GM12801 (cell line): ENCODE measurements around the gene TIMM29.

Experiments used
- CTCF ChIP-seq: IDR thresholded peaks from one replicate; pipeline ENCODE4 v1.5.1; 2011; ENCODE audit warnings: control low read depth; ENCODE audit not compliant: insufficient read length; ENCODE audit errors: extremely low read depth

The TIMM29 gene

DNA sequence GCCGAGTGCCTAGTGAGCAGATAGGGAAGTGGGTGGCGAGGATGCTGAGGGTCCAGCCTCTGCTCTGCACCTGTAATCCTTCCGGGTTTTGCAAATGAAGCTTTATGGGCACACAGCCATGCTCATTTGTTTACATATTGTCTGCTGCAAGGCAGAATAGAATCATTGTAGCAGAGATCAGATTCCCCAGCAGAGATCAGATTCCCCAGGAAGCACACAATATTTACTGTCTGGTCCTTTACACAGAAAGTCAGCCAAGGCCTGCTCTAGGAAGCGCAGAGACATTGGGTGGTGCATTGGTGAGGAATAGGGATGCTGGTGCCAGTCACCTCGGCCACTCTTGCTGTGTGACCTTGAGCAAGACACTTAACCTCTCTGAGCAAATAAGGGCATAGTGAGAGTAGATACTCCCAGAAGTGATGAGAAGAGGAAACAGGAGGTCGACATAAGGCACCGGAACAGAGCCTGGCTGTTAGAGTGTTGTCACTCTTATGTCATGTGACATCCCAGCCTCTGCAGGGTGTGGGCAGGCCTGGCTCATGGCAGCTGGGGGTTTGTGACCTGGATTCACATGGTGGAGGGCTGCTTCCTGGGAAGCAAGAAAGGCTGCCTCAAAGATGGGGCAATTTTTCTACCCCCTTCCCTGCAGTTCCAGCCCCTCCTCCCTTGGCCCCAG is 31.6 kb upstream of the TIMM29 start:
- TF ChIP-seq CTCF, result no peak

- TF ChIP-seq CTCF, result no peak
Measured at GRCh38 chr19:10898633-10899032, 30.0 kb upstream of the TIMM29 start.

DNA sequence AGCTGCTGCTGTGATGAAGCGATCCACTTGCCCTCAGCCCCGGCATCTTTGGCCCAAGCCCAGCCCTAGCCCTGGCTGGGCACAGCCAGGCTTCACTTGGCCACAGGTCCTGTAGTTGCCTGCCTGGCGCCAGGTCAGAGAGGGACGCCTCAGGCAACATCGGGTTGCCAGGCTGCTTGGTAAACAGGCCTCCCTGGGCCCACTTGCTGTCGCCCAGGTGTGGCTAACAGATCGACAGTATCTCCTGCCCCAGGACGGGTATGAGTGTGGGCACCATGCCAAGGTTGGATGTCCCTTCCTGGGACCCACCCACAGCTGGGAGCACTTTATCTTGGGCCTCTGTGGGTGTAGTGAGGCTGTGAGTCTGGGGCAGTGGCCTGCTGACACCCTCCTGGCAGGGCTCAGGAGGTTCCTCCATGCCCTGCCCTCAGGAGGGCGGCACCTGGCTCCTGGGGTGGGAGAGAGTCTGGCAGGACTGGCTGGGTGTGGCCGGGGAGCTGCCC is 29.4 kb upstream of the TIMM29 start:
- no peak for TF ChIP-seq CTCF

- no peak for TF ChIP-seq CTCF
Measured at GRCh38 chr19:10907925-10908324, 20.7 kb upstream of the TIMM29 start.

GRCh38 chr19:10908380-10908960 is 20.1 kb upstream of the TIMM29 start:
- TF ChIP-seq CTCF, result no peak

GRCh38 chr19:10911579-10912363 is 16.8 kb upstream of the TIMM29 start:
- TF ChIP-seq CTCF, result no peak

DNA sequence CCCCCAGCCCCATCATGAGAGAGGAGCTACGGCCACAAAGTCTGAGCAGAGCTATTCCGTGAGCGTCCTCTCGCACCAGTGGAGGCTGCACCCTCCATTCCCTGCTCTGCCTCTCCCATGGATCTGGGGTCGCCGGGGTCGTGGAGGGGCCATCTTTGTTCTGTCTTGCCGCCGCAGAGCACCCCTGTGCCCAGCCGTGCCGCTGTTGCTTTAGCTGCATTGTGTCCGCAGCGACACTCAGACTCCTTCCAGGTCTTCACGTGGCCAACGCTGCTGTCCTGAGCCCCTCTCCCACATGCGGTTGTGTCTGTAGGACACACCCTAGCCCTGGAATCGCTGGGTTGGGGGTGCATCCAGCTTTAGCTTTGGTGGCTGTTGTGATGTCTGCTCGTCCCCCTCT is 16.0 kb upstream of the TIMM29 start:
- no peak for TF ChIP-seq CTCF
